H1 (cell line): ENCODE data around the gene ATG7. TPM values are rescaled to one million over a fixed set of nuclear protein-coding genes. Genes with fewer than 3 reads are reported as not detected.

Experiments used
- CTCF ChIA-PET: fragments of 300-600 bp; sonication (Branson Sonifier 250); formaldehyde crosslinking; loops from one replicate; lab custom pipeline; 2021; ENCODE audit not compliant: partially characterized antibody; lab: Charles Lee
- POLR2A ChIA-PET: fragments of 300-600 bp; sonication (Branson Sonifier 250); formaldehyde crosslinking; loops from one replicate; lab custom pipeline; 2021; ENCODE audit warnings: inconsistent platforms; ENCODE audit not compliant: partially characterized antibody; lab: Charles Lee
- DNase-seq, 2 experiments: peaks; one replicate each; pipeline versions ENCODE4 v3.0.0 to v3.0.0-alpha.2; 2010 to 2022; ENCODE audit warnings: low spot score in 2 of 2, low read depth in 1 of 2, mixed read lengths in 1 of 2
- FAIRE-seq: peaks from 2 replicates; lab custom pipeline; 2011; peaks lifted over from hg19 to GRCh38; lab: Jason Lieb, UNC
- H2AFZ ChIP-seq: 2 replicates; pipeline ENCODE4 v1.8.1; 2012; ENCODE audit warnings: low read length, inconsistent platforms
- H2AK5ac ChIP-seq: 2 replicates; pipeline ENCODE4 v1.6.1; 2013; ENCODE audit warnings: low read depth, low read length
- H2BK120ac ChIP-seq: replicated peaks from 2 replicates; pipeline ENCODE3; 2013; ENCODE audit warnings: low read depth, low read length, inconsistent platforms
- H2BK12ac ChIP-seq: 2 replicates; pipeline ENCODE4 v1.6.1; 2013; ENCODE audit warnings: low read depth, low read length
- H2BK15ac ChIP-seq: 2 replicates; pipeline ENCODE4 v1.6.1; 2013; ENCODE audit warnings: low read length
- H2BK20ac ChIP-seq: 2 replicates; pipeline ENCODE4 v1.6.1; 2013; ENCODE audit warnings: low read length
- H2BK5ac ChIP-seq: 2 replicates; pipeline ENCODE4 v1.6.1; 2013; ENCODE audit warnings: low read depth, low read length
- H3K14ac ChIP-seq: 2 replicates; pipeline ENCODE4 v1.6.1; 2013; ENCODE audit warnings: inconsistent platforms; ENCODE audit not compliant: insufficient read length
- H3K18ac ChIP-seq: 2 replicates; pipeline ENCODE4 v1.6.1; 2013; ENCODE audit warnings: low read length; ENCODE audit errors: extremely low read depth
- H3K23ac ChIP-seq: 2 replicates; pipeline ENCODE4 v1.6.1; 2013; ENCODE audit warnings: inconsistent platforms; ENCODE audit not compliant: insufficient read length
- H3K23me2 ChIP-seq: 2 replicates; pipeline ENCODE4 v1.6.1; 2013; ENCODE audit warnings: low read depth, low read length
- H3K27ac ChIP-seq: 2 replicates; pipeline ENCODE4 v1.6.1; 2011; ENCODE audit warnings: low read depth, low read length, inconsistent platforms
- H3K27me3 ChIP-seq, 4 experiments: replicated peaks in 1 of 4; 1 replicate in 1 of 4; 2 replicates in 3 of 4; pipeline versions ENCODE4 v1.6.1 to v1.8.1; 2011 to 2013; ENCODE audit warnings: low read length in 3 of 4, mild to moderate bottlenecking in 3 of 4, inconsistent platforms in 2 of 4, mixed read lengths in 2 of 4, moderate library complexity in 1 of 4; ENCODE audit not compliant: control insufficient read depth in 3 of 4, insufficient read depth in 3 of 4; ENCODE audit errors: extremely low read depth in 1 of 4
- H3K36me3 ChIP-seq, 4 experiments: 2 replicates each; pipeline versions ENCODE4 v1.6.1 to v1.8.1; 2011 to 2013; ENCODE audit warnings: mild to moderate bottlenecking in 4 of 4, low read length in 3 of 4, moderate library complexity in 2 of 4, control low read depth in 1 of 4, inconsistent platforms in 1 of 4; ENCODE audit not compliant: insufficient read depth in 4 of 4, control insufficient read depth in 2 of 4
- H3K4ac ChIP-seq: replicated peaks from 2 replicates; pipeline ENCODE3; 2013; ENCODE audit warnings: low read length, low read depth, mixed read lengths, inconsistent platforms; ENCODE audit not compliant: insufficient read length
- H3K4me1 ChIP-seq, 4 experiments: replicated peaks in 1 of 4; 1 replicate in 1 of 4; 2 replicates in 3 of 4; pipeline versions ENCODE4 v1.6.1 to v1.8.1; 2011 to 2013; ENCODE audit warnings: low read length in 3 of 4, inconsistent platforms in 2 of 4, mixed read lengths in 1 of 4; ENCODE audit not compliant: insufficient read depth in 4 of 4, control insufficient read depth in 3 of 4
- H3K4me2 ChIP-seq, 2 experiments: 2 replicates each; pipeline versions ENCODE4 v1.6.1 to v1.8.1; 2011 to 2013; ENCODE audit warnings: low read depth in 2 of 2, low read length in 2 of 2, control low read depth in 1 of 2, inconsistent platforms in 1 of 2, mild to moderate bottlenecking in 1 of 2; ENCODE audit not compliant: insufficient read depth in 1 of 2
- H3K4me3 ChIP-seq, 4 experiments: fragments of 200-600, 300-600 bp in 1 of 4; sonication (generic), shearing (Covaris generic), sonication (Bioruptor Twin) in 1 of 4; 2 replicates each; pipeline versions ENCODE4 v1.5.1 to v1.8.1; 2011 to 2016; ENCODE audit warnings: low read length in 4 of 4, low read depth in 3 of 4, control low read depth in 2 of 4, inconsistent platforms in 2 of 4, mild to moderate bottlenecking in 2 of 4, mixed read lengths in 1 of 4, moderate library complexity in 1 of 4; ENCODE audit not compliant: insufficient read depth in 2 of 4; ENCODE audit errors: extremely low read depth in 1 of 4
- H3K56ac ChIP-seq: replicated peaks from 2 replicates; pipeline ENCODE3; 2013; ENCODE audit warnings: low read depth, mild to moderate bottlenecking, mixed read lengths, low read length, inconsistent platforms; ENCODE audit not compliant: insufficient read length
- H3K79me1 ChIP-seq: 2 replicates; pipeline ENCODE4 v1.6.1; 2013; ENCODE audit warnings: low read depth, low read length, control low read depth
- H3K79me2 ChIP-seq, 2 experiments: 2 replicates each; pipeline versions ENCODE4 v1.6.1 to v1.8.1; 2012 to 2013; ENCODE audit warnings: low read length in 2 of 2, mild to moderate bottlenecking in 2 of 2, inconsistent platforms in 1 of 2; ENCODE audit not compliant: insufficient read depth in 2 of 2, control insufficient read depth in 1 of 2
- H3K9ac ChIP-seq, 4 experiments: replicated peaks in 1 of 4; 1 replicate in 1 of 4; 2 replicates in 3 of 4; pipeline versions ENCODE4 v1.6.1 to v1.8.1; 2011 to 2013; ENCODE audit warnings: low read depth in 3 of 4, low read length in 3 of 4, control low read depth in 2 of 4, mild to moderate bottlenecking in 2 of 4, moderate library complexity in 2 of 4, inconsistent platforms in 1 of 4; ENCODE audit errors: extremely low read depth in 1 of 4
- H3K9me3 ChIP-seq, 2 experiments: 2 replicates each; pipeline versions ENCODE4 v1.6.1 to v1.8.1; 2012 to 2013; ENCODE audit warnings: mild to moderate bottlenecking in 2 of 2, moderate library complexity in 2 of 2, control low read depth in 1 of 2, inconsistent platforms in 1 of 2, low read depth in 1 of 2, low read length in 1 of 2, mixed read lengths in 1 of 2; ENCODE audit not compliant: insufficient read depth in 2 of 2
- H4K20me1 ChIP-seq, 2 experiments: replicated peaks in 1 of 2; 2 replicates each; pipeline versions ENCODE3 to v1.8.1; 2011 to 2013; ENCODE audit warnings: inconsistent platforms in 2 of 2, low read length in 2 of 2, mild to moderate bottlenecking in 1 of 2; ENCODE audit not compliant: insufficient read depth in 2 of 2, control insufficient read depth in 1 of 2
- H4K5ac ChIP-seq: 2 replicates; pipeline ENCODE4 v1.6.1; 2013; ENCODE audit warnings: low read length, low read depth, mixed read lengths, inconsistent platforms; ENCODE audit not compliant: insufficient read length
- H4K8ac ChIP-seq: 2 replicates; pipeline ENCODE4 v1.8.0; 2013; ENCODE audit warnings: mild to moderate bottlenecking, moderate library complexity, low read length, inconsistent platforms; ENCODE audit not compliant: insufficient read depth; ENCODE audit errors: extremely low read depth
- H4K91ac ChIP-seq: replicated peaks from 2 replicates; pipeline ENCODE3; 2013; ENCODE audit warnings: low read length, mixed read lengths, inconsistent platforms; ENCODE audit not compliant: insufficient read length
- CTBP2 ChIP-seq: IDR thresholded peaks from 2 replicates; pipeline ENCODE4 v1.7.0; 2011; ENCODE audit warnings: borderline replicate concordance, mild to moderate bottlenecking, moderate library complexity, mixed read lengths, low read length; ENCODE audit not compliant: insufficient read depth, insufficient read length
- EZH2 ChIP-seq: fragments of 200-600 bp; sonication (generic); IDR thresholded peaks from 2 replicates; pipeline ENCODE4 v1.7.1; 2012; ENCODE audit warnings: low read depth, mild to moderate bottlenecking, moderate library complexity, low read length, inconsistent platforms; ENCODE audit not compliant: severe bottlenecking
- FOSL1 ChIP-seq: IDR thresholded peaks from 2 replicates; pipeline ENCODE4 v1.6.1; 2011; ENCODE audit warnings: mild to moderate bottlenecking, low read depth, low read length, moderate library complexity; ENCODE audit not compliant: insufficient read depth
- KDM5A ChIP-seq: fragments of 200-600 bp; IDR thresholded peaks from 2 replicates; pipeline ENCODE4 v1.7.1; 2012; ENCODE audit warnings: mild to moderate bottlenecking, low read length, inconsistent platforms, mixed read lengths
- POLR2AphosphoS5 ChIP-seq: IDR thresholded peaks from 2 replicates; pipeline ENCODE4 v1.6.1; 2011; ENCODE audit warnings: low read depth, low read length
- SIRT6 ChIP-seq: IDR thresholded peaks from one replicate; pipeline ENCODE4 v1.7.1; 2012; ENCODE audit warnings: low read length, inconsistent platforms
- SRF ChIP-seq: IDR thresholded peaks from 2 replicates; pipeline ENCODE4 v1.6.1; 2011; ENCODE audit warnings: mild to moderate bottlenecking, low read depth, low read length, moderate library complexity
- SUZ12 ChIP-seq: fragments of 200-600 bp; sonication (generic); IDR thresholded peaks from 2 replicates; pipeline ENCODE4 v1.6.1; 2012; ENCODE audit warnings: mild to moderate bottlenecking, inconsistent platforms, low read length, moderate library complexity, mixed read lengths
- TCF12 ChIP-seq: IDR thresholded peaks from 2 replicates; pipeline ENCODE4 v1.6.1; 2011; ENCODE audit warnings: low read depth, mild to moderate bottlenecking, low read length
- ZNF274 ChIP-seq: IDR thresholded peaks from 2 replicates; pipeline ENCODE4 v1.7.0; 2012; ENCODE audit warnings: low read length, borderline replicate concordance; ENCODE audit errors: extremely low read depth
- WGBS, 2 experiments: shearing (Covaris generic) in 1 of 2; methylation state at CpG; one replicate each; pipeline versions ENCODE4 v1.1.6 to v1.1.7; 2013 to 2015; ENCODE audit warnings: low lambda C conversion rate in 2 of 2, mixed read lengths in 2 of 2, inconsistent platforms in 1 of 2, low coverage in 1 of 2, missing lambda C conversion rate in 1 of 2; ENCODE audit not compliant: insufficient replicate concordance in 2 of 2, insufficient coverage in 1 of 2, insufficient read length in 1 of 2; ENCODE audit errors: extremely low coverage in 1 of 2, missing lambda C conversion rate in 1 of 2; 5-methylcytosine and 5-hydroxymethylcytosine counted together
- polyA plus RNA-seq, 7 experiments: library from polyadenylated mRNA; depleted of rRNA in 3 of 7; stranded (reverse) in 5 of 7; unstranded in 2 of 7; fragments of >200 nt in 5 of 7; fragments of 200-250 nt in 2 of 7; gene quantifications; 1 replicate in 5 of 7; 2 replicates in 1 of 7; 4 replicates in 1 of 7; pipeline versions ENCODE4 v1.2.1 to v1.2.3, GENCODE V29; 2011 to 2013; ENCODE audit warnings: missing spikeins in 2 of 7, mixed read lengths in 2 of 7
- total RNA-seq: library from RNA; stranded (reverse); fragmentation: NEBNext Ultra II Directional; extraction: Animal tissue kit (Norgen Biotek cat#: 25700); gene quantifications from 2 replicates; pipeline ENCODE4 v1.2.1, GENCODE V29; 2021
- TF ChIP-seq, protein P1 (sequence below): IDR thresholded peaks from 2 replicates; pipeline ENCODE4 v1.6.1; 2012; ENCODE audit warnings: low read length, inconsistent platforms
- TF ChIP-seq, protein P2 (sequence below): IDR thresholded peaks from 2 replicates; pipeline ENCODE4 v1.6.1; 2012; ENCODE audit warnings: inconsistent platforms

The ATG7 gene
- total and polyA plus RNA-seq, 2 of the 8 experiments (the other 6 are each of a cell fraction or from before 2014, with no cell fraction given) = 15.0 to 19.1 TPM

DNA sequence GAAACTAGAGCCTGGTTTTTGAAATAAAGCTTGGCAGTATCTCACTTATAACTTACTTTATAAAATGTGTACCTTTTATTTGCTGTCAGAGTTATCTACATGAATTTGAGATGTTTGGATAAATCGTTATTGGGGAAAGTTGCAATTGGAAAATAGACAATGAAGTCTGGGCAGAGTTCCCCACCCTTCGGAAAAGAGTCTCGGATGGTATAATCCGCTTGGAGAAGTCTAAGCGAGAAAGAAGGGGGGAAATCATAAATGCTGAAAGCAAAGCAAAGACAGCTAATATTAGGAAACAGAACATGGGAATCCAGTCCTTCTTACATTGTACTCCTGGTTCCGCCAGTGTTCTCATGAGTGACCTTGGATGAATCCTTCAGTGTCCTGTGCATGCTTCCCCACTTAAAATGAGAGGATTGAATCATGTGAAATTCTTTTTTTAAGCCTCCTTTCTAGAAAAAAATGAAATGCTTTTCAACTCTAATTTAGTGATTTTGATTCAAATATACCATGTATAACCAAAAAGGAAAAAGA is 162.4 kb downstream of the ATG7 start:
- Histone ChIP-seq H3K36me3 (no peaks in the 10 kb centered on the region), H2BK12ac (no peak overlapping the region), H4K20me1 (no peaks in the 10 kb centered on the region), H3K56ac (no peak overlapping the region), H3K4ac (no peak overlapping the region), H4K91ac (no peak overlapping the region), H3K27ac (no peak overlapping the region), H3K9ac (no peak overlapping the region), H3K14ac (no peak overlapping the region), H4K8ac (no peak overlapping the region), H3K27me3 (no peaks in the 10 kb centered on the region), H2BK20ac (no peak overlapping the region), H3K4me3 (no peak overlapping the region), H3K79me1 (no peaks in the 10 kb centered on the region), H3K23ac (no peak overlapping the region), H2AFZ (no peak overlapping the region), H3K23me2 (no peaks in the 10 kb centered on the region), H2BK5ac (no peak overlapping the region), H3K79me2 (no peaks in the 10 kb centered on the region), H3K9me3 (no peaks in the 10 kb centered on the region), H2BK15ac (no peak overlapping the region), H3K4me2 (no peak overlapping the region), H2BK120ac (no peak overlapping the region), H2AK5ac (no peak overlapping the region), H3K18ac (no peak overlapping the region), H3K4me1 (no peaks in the 10 kb centered on the region), H4K5ac (no peak overlapping the region)
- WGBS, 2 experiments = 86% methylated on average over 5 of the region's 6 CpGs; no CpG with 5 or more reads in 1 of the 2 experiments
- DNase-seq (no peak), FAIRE-seq (no peak)
- ChIA-PET POLR2A (no interaction called here), CTCF (interaction anchor here (0.7 to 1.3 kb wide), 4 partner anchors 12 to 375 kb away, joined by 3 to 5 read pairs (median 3); no protein-coding TSS in a partner anchor)
- TF ChIP-seq FOSL1 (no peak), CTBP2 (no peak), SRF (no peak), SIRT6 (no peak), EZH2 (no peak), TCF12 (no peak), SUZ12 (no peak), KDM5A (no peak), ZNF274 (no peak), POLR2AphosphoS5 (no peak)
- TF ChIP-seq, protein P1, sequence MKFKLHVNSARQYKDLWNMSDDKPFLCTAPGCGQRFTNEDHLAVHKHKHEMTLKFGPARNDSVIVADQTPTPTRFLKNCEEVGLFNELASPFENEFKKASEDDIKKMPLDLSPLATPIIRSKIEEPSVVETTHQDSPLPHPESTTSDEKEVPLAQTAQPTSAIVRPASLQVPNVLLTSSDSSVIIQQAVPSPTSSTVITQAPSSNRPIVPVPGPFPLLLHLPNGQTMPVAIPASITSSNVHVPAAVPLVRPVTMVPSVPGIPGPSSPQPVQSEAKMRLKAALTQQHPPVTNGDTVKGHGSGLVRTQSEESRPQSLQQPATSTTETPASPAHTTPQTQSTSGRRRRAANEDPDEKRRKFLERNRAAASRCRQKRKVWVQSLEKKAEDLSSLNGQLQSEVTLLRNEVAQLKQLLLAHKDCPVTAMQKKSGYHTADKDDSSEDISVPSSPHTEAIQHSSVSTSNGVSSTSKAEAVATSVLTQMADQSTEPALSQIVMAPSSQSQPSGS = no peak
- TF ChIP-seq, protein P2, sequence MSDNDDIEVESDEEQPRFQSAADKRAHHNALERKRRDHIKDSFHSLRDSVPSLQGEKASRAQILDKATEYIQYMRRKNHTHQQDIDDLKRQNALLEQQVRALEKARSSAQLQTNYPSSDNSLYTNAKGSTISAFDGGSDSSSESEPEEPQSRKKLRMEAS = no peak
